Colonic mucosa (tissue), 4 donors: ENCODE results near the gene MLH3. TPM values are rescaled to one million over a fixed set of nuclear protein-coding genes. Genes with fewer than 3 reads are reported as not detected.

Experiments
- DNase-seq: peaks from one replicate; pipeline ENCODE4 v3.0.0-alpha.2; 2020
- H3K27ac ChIP-seq: fragments of 200-600 bp; one replicate; pipeline ENCODE4 v1.8.0; 2021
- H3K27me3 ChIP-seq: fragments of 200-600 bp; one replicate; pipeline ENCODE4 v1.8.0; 2021
- H3K36me3 ChIP-seq: fragments of 200-600 bp; one replicate; pipeline ENCODE4 v1.8.0; 2021
- H3K4me1 ChIP-seq: fragments of 200-600 bp; one replicate; pipeline ENCODE4 v1.8.0; 2021; ENCODE audit warnings: mild to moderate bottlenecking
- H3K4me3 ChIP-seq: fragments of 200-600 bp; one replicate; pipeline ENCODE4 v1.8.0; 2021
- H3K9ac ChIP-seq, 2 donors: one replicate each; pipeline ENCODE4 v1.7.0; 2013; ENCODE audit warnings: control low read depth in 2 of 2, low read depth in 2 of 2, low read length in 2 of 2
- H3K9me3 ChIP-seq: fragments of 200-600 bp; one replicate; pipeline ENCODE4 v1.8.0; 2021
- CTCF ChIP-seq: fragments of 200-600 bp; IDR thresholded peaks from one replicate; pipeline ENCODE4 v1.8.0; 2022; ENCODE audit warnings: antibody characterized with exemption, mild to moderate bottlenecking
- intact Hi-C: fragments of 100-400 bp; cut with DNase I; formaldehyde crosslinking; loops from one replicate; pipeline ENCODE4 v1.14.1; 2022
- total RNA-seq, 2 donors: library from RNA; stranded (reverse); fragmentation: NEBNext Ultra II Directional in 1 of 2; extraction: Animal tissue kit (Norgen Biotek cat#: 25700) in 1 of 2; gene quantifications; one replicate each; pipeline ENCODE4 v1.2.1, GENCODE V29; 2021
- donor health status: healthy.
- donor health status: DM: no; HTN: no; CAD: no.
- donor health status: DM: no; HTN: no; CAD: no.

The MLH3 gene
- total RNA-seq, 2 donors from 2014 or later: 24.2 to 25.9 TPM

GRCh38 chr14:74982661-74983060 is 68.6 kb downstream of the MLH3 start:
- H3K27ac ChIP-seq: no peak overlapping the region
- H3K27me3 ChIP-seq: no peaks in the 10 kb centered on the region
- intact Hi-C loops: no loop called here
- H3K4me3 ChIP-seq: no peak overlapping the region
- no peak overlapping the region for H3K9ac ChIP-seq
- H3K36me3 ChIP-seq: no peaks in the 10 kb centered on the region
- no peak for DNase-seq
- H3K9me3 ChIP-seq: no peaks in the 10 kb centered on the region
- no peaks in the 10 kb centered on the region for H3K4me1 ChIP-seq
- TF ChIP-seq CTCF: no peak

GRCh38 chr14:74981833-74982232 is 69.4 kb downstream of the MLH3 start:
- Histone ChIP-seq H3K36me3 (no peaks in the 10 kb centered on the region), H3K27ac (no peak overlapping the region), H3K4me1 (no peaks in the 10 kb centered on the region), H3K4me3 (no peak overlapping the region), H3K27me3 (no peaks in the 10 kb centered on the region), H3K9ac (no peak overlapping the region), H3K9me3 (no peaks in the 10 kb centered on the region)
- TF ChIP-seq CTCF: no peak
- intact Hi-C loops: no loop called here
- no peak for DNase-seq

GRCh38 chr14:74981462-74981782 is 69.8 kb downstream of the MLH3 start:
- Histone ChIP-seq H3K9me3 (no peaks in the 10 kb centered on the region), H3K27ac (no peak overlapping the region), H3K4me3 (no peak overlapping the region), H3K27me3 (no peaks in the 10 kb centered on the region), H3K9ac (no peak overlapping the region), H3K4me1 (no peaks in the 10 kb centered on the region), H3K36me3 (no peaks in the 10 kb centered on the region)
- TF ChIP-seq CTCF: no peak
- intact Hi-C loops: no loop called here
- DNase-seq: no peak

GRCh38 chr14:74980731-74981461 is 70.4 kb downstream of the MLH3 start:
- Histone ChIP-seq H3K27me3 (no peaks in the 10 kb centered on the region), H3K9me3 (no peaks in the 10 kb centered on the region), H3K36me3 (no peaks in the 10 kb centered on the region), H3K4me3 (no peak overlapping the region), H3K27ac (no peak overlapping the region), H3K4me1 (no peaks in the 10 kb centered on the region), H3K9ac (no peak overlapping the region)
- intact Hi-C loops: no loop called here
- DNase-seq: no peak
- TF ChIP-seq CTCF: no peak

- Histone ChIP-seq H3K27ac (no peak overlapping the region), H3K4me1 (no peaks in the 10 kb centered on the region), H3K27me3 (no peaks in the 10 kb centered on the region), H3K36me3 (no peaks in the 10 kb centered on the region), H3K4me3 (no peak overlapping the region), H3K9ac (no peak overlapping the region), H3K9me3 (no peaks in the 10 kb centered on the region)
- TF ChIP-seq CTCF: no peak
- intact Hi-C loops: no loop called here
- no peak for DNase-seq
These were observed 70.9 kb downstream of the MLH3 start for GRCh38 chr14:74980398-74980730.
